ENCODE results near the gene LBP.
"Not testable (repeated sequence)": the region's sequence is repeated elsewhere in the genome, so short reads cannot be mapped to it uniquely, and the experiment has no call there.

Gene LBP

DNA sequence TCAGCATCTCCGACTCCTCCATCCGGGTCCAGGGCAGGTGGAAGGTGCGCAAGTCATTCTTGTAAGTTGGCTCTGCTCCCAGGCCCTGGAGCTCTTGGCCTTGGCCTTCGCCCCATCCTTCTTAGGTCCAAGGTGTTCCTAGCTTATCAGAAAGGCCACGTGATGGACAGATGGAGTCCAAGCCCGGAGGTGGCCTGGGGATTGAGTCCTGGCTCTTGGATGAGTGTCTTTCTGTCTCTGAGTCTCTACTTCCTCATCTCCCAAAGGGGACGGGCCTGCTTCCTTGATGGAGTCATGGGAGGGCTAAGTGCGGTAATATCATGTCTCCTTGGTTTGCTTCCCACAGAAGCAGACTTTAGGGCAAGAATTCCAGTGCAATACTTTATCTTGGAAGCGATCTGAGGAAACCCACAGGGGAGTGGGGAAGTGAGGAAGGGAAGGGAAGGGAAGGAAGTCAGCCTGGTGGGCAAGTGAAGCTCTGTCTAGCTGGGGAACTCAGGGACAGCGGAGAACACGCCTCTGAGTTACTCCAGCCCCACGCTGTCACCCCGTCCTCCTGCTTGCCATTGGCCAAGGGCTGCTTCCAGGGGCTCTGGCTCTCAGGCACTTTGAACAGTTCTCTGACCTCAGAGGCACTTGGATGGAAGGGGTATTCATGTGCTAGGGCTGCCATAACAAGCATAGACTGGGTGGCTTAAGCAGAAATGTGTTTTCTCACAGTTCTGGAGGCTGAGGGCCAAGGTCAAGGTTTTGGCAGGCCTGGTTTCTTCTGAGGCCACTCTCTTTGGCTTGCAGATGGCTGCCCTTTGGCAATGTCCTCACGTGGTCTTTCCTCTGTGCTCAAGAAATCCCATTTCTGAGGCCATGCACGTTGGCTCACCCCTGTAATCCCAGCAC lies 4.8 kb downstream of the LBP start:
- no peak for DNase-seq

DNA sequence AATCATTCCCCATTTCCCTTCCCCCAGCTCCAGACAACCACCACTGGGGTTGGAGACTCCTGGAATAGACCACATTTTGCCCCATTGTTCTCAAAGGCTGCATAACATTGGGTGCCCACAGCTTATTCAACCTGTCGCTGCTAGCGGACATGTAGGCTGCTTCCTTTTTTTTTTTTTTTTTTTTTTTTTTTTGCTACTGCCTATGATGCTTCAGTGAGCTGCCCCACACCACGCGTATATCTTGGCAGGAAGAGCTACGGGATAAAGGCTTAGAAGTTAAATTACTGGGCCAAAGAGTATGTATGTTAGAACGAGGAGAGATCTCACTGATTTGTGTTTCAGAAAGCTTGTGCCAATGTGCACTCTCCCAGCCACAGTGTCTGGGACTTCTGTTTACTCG lies 7.0 kb downstream of the LBP start:
- DNase-seq: no peak

- no peak for DNase-seq
Measured at GRCh38 chr20:38354227-38354626, 7.9 kb downstream of the LBP start.

DNA sequence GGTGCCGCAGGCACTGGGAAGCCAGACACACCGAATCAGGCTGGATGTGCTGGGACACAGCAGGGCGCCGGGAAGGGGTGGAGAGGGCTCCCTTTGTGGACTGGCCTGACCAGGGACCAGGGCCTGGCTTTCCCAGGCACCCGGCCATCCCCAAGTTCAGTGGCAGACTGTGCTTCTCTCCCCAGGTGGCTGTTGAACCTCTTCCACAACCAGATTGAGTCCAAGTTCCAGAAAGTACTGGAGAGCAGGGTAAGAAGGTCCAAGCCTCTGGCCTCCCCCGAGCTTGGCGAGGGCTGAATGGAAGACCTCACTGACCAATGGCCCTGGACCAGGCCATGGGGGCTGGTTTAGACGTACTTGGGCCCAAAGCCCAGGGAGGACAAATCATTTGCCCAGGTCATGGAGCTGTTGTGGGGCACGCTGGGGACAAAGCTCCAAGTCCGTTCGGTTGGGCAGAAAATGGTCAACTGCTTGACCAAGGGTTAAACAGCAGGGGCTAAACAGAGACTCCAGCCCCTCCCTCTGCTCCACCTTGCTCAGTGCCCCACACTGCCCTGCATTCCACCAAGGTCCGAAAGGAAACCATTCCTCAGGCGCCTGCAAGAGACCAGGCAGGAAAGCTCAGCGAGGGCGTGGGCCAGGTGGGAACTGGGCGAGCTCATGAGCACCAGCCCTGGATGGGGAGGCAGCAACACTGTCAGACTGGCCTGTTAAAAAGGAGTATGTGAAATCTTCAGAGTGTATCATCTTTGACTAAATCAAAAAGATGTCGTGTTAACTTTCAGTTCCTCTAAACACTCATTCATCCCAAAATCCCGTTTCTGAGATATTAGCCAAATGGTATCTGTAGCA lies 9.1 kb downstream of the LBP start:
- DNase-seq: no peak

DNA sequence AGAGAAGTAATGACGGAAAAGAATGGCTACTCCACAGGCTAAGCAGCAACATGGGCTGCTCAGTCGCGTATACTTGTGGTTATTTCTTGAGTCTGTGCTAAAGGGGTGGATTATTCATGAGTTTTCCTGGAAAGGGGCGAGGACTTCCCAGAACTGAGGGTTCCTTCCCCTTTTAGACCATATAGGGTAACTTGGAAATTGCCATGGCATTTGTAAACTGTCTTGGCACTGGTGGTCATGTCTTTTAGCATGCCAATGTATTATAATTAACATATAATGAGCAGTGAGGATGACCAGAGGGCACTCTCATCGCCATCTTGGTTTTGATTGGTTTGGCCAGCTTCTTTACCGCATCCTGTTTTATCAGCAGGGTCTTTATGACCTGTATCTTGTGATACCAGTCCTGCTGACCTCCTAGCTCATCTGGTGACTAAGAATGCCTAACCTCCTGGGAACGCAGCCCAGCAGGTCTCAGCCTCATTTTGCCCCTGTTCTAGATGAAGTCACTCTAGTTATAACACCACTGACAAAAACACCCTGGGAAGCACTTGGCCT lies 11.4 kb downstream of the LBP start:
- no peak for DNase-seq

DNA sequence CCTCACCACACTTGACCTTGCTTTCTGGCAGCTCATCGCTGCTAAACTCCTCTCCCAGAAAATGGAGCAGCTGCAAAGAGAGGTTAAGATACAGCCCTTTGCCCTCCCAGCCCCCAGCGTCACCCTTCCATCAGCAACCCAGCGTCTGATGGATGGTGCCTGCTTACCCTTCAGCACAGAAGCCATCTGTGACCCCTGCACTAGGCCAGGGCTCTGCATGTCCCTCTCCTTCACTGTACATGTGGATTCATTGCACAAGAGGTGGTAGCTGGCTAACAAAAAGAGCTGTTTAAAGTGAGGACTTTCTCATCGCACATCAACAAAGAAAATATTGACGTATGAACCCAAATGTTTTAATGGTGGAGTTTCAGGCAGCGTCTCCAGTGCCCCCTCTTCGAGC lies 12.3 kb downstream of the LBP start:
- no peak for DNase-seq

- DNase-seq: no peak
Measured at GRCh38 chr20:38363004-38363747, 16.9 kb downstream of the LBP start.

DNA sequence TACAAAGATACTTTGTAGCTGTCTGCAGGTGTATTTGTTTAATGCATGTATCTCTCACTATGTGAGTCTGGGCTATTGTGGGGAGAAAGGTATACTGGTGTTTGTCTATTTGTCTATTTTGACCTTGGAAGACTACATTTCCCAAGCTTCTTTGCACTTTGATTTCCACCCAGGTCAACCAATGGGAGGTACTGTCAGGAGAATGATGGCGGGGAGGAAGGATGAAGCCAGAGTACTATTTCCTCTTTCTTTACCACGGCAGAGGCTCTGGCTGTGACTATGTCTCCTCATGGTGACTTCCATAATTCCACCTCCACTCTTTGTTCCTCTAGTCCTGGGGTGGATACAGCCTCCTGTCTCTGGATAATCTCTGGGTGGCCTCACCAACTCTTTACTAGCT lies 23.1 kb downstream of the LBP start:
- DNase-seq: no peak

GRCh38 chr20:38372806-38373205 lies 26.5 kb downstream of the LBP start:
- DNase-seq: no peak

DNA sequence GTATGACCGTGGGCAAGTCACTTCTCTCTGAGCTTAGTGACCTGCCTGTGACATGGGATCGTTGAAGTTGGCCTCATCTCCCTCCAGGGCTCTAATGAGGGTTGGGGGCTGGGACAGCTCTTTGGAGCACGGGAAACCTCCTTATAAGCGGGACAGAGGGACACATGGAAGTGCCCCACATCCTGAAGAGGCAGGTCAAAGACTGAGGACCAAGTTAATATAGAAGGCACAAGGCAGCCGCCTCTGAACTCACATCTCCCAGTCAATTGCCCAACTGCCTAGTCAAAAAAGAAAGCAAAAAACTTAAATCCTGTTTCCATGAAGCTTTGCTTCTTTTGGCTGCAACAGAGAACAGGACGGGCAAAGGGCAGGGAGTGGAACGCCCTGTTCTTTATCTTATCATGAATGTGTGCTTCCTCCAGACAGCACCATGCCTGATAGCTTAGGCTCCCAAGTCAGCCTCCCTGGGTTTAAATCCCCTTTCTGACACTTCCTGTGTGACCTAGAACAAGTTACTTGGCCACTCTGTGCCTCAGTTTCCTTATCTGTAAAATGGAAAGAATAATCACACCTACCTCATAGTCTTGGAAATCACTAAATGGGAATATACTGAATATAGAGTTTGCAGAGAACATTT lies 27.1 kb downstream of the LBP start:
- no peak for DNase-seq

GRCh38 chr20:38373898-38374297 lies 27.6 kb downstream of the LBP start:
- DNase-seq: no peak

DNA sequence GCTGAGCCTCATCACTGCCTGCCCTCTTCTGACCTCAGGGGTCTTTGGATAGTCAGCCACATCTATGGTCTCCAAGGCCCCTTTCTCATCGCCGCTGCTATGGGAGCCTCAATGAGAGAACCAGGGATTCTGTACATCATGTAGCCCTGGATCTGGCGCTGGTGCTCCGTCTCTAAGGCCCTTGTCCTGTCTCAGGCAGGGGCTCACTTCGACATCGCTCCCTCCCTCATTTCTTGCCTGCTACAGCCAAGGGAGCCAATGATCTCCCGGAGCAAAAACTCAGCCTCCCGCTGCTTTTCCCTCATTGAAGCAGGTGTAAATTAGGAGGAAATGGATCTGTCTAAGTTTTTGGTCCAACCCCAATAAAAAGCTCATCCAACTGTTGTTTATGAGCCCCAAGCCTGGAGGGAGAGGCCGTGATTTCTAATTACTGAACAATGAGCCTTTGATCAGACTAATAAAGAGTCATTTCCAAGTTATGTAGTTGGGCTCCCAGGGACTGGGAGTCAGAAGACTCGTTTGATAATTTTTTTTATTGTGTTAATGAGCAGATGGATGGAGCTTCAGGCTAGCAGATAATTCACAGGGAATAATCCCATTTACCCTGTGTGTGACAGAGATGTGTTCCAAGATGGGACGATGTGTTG lies 30.9 kb downstream of the LBP start:
- DNase-seq: no peak

DNA sequence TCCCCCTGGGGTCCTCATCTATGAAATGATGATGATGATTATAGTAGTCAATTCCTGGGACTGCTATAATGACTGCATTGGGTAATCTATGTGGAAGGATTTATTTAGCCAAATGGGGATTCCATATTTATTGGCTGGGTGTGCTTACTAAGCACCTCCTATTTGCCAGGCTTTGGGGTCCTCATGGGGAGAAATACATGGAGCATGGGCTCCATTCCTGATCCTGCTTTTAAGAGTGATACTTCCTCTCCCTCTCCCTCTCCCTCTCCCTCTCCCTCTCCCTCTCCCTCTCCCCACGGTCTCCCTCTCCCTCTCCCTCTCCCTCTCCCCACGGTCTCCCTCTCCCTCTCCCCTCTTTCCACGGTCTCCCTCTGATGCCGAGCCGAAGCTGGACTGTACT lies 31.6 kb downstream of the LBP start:
- not testable (repeated sequence) for DNase-seq

DNA sequence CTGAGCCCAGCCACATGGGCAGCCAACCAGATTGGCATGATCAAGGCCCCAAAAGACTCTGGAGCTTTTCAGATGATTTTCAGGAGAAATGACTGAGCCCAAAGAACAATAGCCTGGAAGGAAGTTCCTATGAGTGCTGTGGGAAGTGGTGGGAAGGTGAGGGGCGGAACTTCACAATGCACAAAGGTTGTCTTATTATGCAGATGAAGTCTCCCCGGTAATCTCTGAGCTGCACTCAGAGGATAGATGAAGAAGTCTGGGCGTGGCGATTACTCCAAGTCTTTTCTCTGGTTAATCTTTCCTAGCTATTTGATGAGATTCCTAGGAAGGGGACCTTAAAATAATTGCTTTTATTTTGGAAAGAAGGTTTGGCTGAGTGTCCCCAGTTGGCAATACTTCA lies 36.9 kb downstream of the LBP start:
- DNase-seq: no peak

- no peak for DNase-seq
Measured at GRCh38 chr20:38386004-38386403, 39.7 kb downstream of the LBP start.

GRCh38 chr20:38386851-38387250 lies 40.6 kb downstream of the LBP start:
- DNase-seq: no peak

DNA sequence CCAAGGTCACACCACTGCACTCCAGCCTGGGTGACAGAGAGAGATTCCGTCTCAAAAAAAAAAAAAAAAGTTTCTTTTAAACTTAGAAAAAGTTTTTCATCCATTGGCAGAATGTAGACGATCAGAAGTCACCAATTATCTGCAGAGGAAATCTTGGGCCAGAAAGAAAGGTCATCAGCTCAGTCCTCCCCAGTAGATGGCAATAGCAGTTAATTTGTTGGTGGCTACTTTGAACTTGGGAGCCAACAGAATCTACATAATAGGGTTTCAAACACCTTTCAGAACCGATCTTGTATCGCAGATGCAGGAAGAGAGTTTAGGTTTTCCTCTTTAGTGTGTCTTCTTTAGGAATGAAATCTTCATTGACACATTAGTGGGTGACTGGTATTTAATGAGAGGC lies 41.7 kb downstream of the LBP start:
- no peak for DNase-seq

DNA sequence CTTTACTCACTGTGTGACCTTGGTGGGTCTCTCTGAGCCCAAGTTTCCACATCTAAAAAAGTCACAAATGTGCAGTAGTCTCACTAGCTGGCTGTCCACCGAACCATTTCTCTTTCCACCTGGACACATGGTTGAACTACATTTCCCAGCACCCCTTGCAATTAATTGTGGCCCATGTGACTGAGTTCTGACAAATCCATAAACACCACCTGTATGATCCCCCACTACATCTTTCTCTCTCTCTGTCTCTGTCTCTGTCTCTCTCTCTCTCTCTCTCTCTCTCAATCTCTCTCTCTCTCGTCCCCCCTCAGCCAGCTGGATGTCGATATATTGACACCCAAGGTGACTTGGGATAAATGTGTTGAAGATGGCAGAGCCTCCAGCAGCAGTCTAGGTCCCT lies 46.1 kb downstream of the LBP start:
- DNase-seq: no peak

- no peak for DNase-seq
Measured at GRCh38 chr20:38393259-38393658, 47.0 kb downstream of the LBP start.

GRCh38 chr20:38395165-38395564 lies 48.9 kb downstream of the LBP start:
- DNase-seq: no peak

DNA sequence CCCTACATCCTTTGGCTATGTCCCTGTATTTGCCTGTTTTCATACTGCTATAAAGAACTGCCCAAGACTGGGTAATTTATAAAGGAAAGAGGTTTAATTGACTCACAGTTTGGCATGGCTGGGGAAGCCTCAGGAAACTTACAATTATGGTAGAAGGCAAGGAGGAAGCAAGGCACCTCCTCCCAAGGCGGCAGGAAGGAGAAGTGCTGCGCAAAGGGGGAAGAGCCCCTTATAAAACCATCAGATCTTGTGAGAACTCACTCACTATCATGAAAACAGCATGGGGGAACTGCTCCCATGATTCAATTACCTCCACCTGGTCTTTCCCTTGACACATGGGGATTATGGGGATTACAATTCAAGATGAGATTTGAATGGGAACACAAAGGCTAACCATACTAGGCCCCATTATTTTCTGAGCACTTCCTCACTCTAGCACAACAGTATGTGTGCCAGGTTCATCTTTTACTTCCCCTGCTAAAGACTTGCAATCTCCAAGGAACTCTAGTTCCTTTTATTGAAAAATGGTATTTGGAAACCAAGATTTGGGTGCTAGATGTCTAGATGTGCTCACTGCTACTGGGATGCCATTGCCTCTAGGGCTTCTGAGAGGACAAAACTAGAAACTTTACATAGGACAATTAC lies 49.6 kb downstream of the LBP start:
- not testable (repeated sequence) for DNase-seq

DNA sequence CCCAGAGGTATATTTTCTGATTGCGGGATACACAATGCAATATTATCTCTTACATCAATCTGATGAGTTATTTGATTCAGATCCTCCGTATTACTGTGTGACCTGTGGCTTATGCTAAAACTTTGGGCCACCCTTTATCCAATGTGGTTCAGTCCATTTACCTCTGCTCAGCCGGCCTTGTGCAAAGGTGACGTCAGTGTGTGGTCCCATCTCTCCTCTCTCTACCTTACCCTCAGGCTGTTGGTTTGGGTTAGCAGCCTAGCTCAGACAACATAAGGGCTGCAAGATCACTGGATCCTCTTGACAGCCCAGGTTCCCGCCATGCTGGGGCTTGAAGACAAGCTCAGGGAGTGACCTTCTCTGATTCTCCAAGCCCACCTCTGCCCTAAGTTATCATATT lies 55.8 kb downstream of the LBP start:
- DNase-seq: no peak
